WTC11 (cell line): ENCODE data around the gene WNT11. TPM values are rescaled to one million over a fixed set of nuclear protein-coding genes. Genes with fewer than 3 reads are reported as not detected.

Experiments
- CREM ChIP-seq: sonication (generic); formaldehyde crosslinking; IDR thresholded peaks from 2 replicates; pipeline ENCODE4 v1.8.1; 2022; ENCODE audit warnings: mild to moderate bottlenecking, missing genetic modification reagents, moderate library complexity
- GRHL2 ChIP-seq: fragments of 250-450 bp; sonication (Bioruptor Pico); IDR thresholded peaks from 2 replicates; pipeline ENCODE4 v1.8.0; 2022; ENCODE audit warnings: mild to moderate bottlenecking, moderate library complexity; ENCODE audit not compliant: insufficient replicate concordance, severe bottlenecking
- JAZF1 ChIP-seq: fragments of 250-450 bp; sonication (Bioruptor Pico); IDR thresholded peaks from 2 replicates; pipeline ENCODE4 v1.9.0; 2021; ENCODE audit warnings: moderate library complexity, mild to moderate bottlenecking, inconsistent platforms
- NFYB ChIP-seq: sonication (generic); formaldehyde crosslinking; conservative IDR thresholded peaks from 2 replicates; pipeline ENCODE4 v1.8.0; 2022; ENCODE audit warnings: low read depth, missing genetic modification reagents
- PRRX2 ChIP-seq: fragments of 250-450 bp; sonication (Bioruptor Pico); IDR thresholded peaks from 2 replicates; pipeline ENCODE4 v1.8.0; 2021; ENCODE audit warnings: mild to moderate bottlenecking
- SMAD4 ChIP-seq: sonication (generic); formaldehyde crosslinking; IDR thresholded peaks from 2 replicates; pipeline ENCODE4 v1.8.0; 2022; ENCODE audit warnings: mild to moderate bottlenecking, missing genetic modification reagents
- TCF7 ChIP-seq: sonication (generic); formaldehyde crosslinking; IDR thresholded peaks from 2 replicates; pipeline ENCODE4 v1.8.0; 2022; ENCODE audit warnings: mild to moderate bottlenecking, low read depth, missing genetic modification reagents, moderate library complexity
- ZBTB21 ChIP-seq: sonication (generic); formaldehyde crosslinking; IDR thresholded peaks from 2 replicates; pipeline ENCODE4 v1.8.1; 2023; ENCODE audit warnings: mild to moderate bottlenecking, missing genetic modification reagents, borderline replicate concordance
- ZNF138 ChIP-seq: sonication (generic); formaldehyde crosslinking; conservative IDR thresholded peaks from 2 replicates; pipeline ENCODE4 v1.8.1; 2022; ENCODE audit warnings: mild to moderate bottlenecking, moderate library complexity, missing genetic modification reagents
- ZNF396 ChIP-seq: fragments of 250-450 bp; sonication (Bioruptor Pico); IDR thresholded peaks from 2 replicates; pipeline ENCODE4 v1.8.0; 2021; ENCODE audit warnings: mild to moderate bottlenecking, moderate library complexity, borderline replicate concordance
- ZNF416 ChIP-seq: fragments of 250-450 bp; sonication (Bioruptor Pico); IDR thresholded peaks from 2 replicates; pipeline ENCODE4 v1.9.0; 2021; ENCODE audit warnings: mild to moderate bottlenecking, inconsistent platforms
- total RNA-seq: library from RNA; stranded (reverse); gene quantifications from 3 replicates; pipeline ENCODE4 v1.2.3, GENCODE V29; 2021
- TF ChIP-seq, protein P1 (sequence below): sonication (generic); formaldehyde crosslinking; IDR thresholded peaks from 2 replicates; pipeline ENCODE4 v1.8.0; 2022; ENCODE audit warnings: mild to moderate bottlenecking, missing genetic modification reagents
- TF ChIP-seq, protein P2 (sequence below): fragments of 250-450 bp; sonication (Bioruptor Pico); IDR thresholded peaks from 2 replicates; pipeline ENCODE4 v1.9.0; 2021; ENCODE audit warnings: mild to moderate bottlenecking, borderline replicate concordance
- TF ChIP-seq, protein P3 (sequence below): sonication (generic); formaldehyde crosslinking; IDR thresholded peaks from 2 replicates; pipeline ENCODE4 v1.8.1; 2023; ENCODE audit warnings: mild to moderate bottlenecking, missing genetic modification reagents
- TF ChIP-seq, protein P4 (sequence below): sonication (generic); formaldehyde crosslinking; IDR thresholded peaks from 2 replicates; pipeline ENCODE4 v1.8.1; 2023; ENCODE audit warnings: mild to moderate bottlenecking, missing genetic modification reagents
- TF ChIP-seq, protein P5 (sequence below): sonication (generic); formaldehyde crosslinking; IDR thresholded peaks from 2 replicates; pipeline ENCODE4 v1.8.0; 2023; ENCODE audit warnings: missing genetic modification reagents, mild to moderate bottlenecking, borderline replicate concordance
- TF ChIP-seq, protein P6 (sequence below): sonication (generic); formaldehyde crosslinking; IDR thresholded peaks from 2 replicates; pipeline ENCODE4 v1.8.0; 2023; ENCODE audit warnings: missing genetic modification reagents
- TF ChIP-seq, protein P7 (sequence below): fragments of 200-600 bp; IDR thresholded peaks from 2 replicates; pipeline ENCODE4 v1.8.0; 2022; ENCODE audit warnings: antibody characterized with exemption
- TF ChIP-seq, protein P8 (sequence below): sonication (generic); formaldehyde crosslinking; IDR thresholded peaks from 2 replicates; pipeline ENCODE4 v1.8.0; 2022; ENCODE audit warnings: mild to moderate bottlenecking, missing genetic modification reagents

Gene WNT11
- total RNA-seq, 1 experiment from 2014 or later, result 0.79 TPM

DNA sequence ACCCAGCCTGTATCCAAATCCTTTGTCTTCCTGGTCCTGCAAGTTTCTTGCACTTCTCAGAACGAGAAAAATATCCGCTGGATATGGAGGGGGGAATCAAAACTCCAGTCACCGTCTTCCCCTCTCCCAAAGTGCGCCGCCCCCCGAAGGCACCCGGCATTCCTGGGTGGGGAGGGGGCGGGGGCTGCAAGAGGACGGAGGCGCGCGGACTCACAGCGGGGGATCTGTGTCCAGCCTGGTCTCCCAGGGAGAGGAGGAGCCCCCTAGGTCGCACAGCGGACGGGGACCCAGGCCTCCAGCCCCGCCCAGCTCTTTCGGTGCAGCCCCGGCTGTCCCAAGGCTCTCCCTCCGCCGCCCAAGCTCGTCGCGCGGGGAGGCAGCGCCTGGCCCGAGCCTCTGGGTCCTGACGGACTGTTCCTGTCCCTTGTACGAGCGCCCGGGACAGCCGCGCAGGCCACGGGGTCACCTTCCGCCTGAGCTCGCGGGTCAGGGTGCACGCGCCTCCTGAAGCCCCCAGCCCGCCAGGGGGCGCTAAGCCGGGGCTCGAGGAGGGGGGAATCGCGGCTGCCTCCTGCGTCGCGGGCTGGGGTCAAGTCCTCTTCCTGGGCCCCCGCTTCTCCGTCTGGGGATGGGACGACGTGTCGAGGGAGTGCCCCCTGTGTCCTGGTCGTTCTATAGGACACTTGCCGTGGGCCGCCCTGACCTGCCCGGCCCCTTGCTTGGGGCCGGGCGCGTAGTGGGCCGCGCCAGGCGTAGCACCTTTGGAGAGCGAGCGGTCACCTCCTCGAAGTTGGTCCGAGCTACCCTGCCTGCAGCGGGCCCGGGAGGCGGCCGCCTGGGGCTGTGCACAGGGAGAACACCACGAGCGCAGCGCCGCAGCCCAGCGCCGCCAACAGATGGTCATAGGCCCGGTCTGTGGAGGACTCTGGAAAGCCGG lies 2.4 kb upstream of the WNT11 start (continued):
- TF ChIP-seq GRHL2 (CRISPR knock-in tag) (no peak), TCF7 (no peak), SMAD4 (no peak), ZNF396 (CRISPR knock-in tag) (no peak), ZNF416 (CRISPR knock-in tag) (no peak), PRRX2 (no peak), CREM (CRISPR knock-in tag) (no peak), NFYB (no peak), JAZF1 (CRISPR knock-in tag) (no peak), ZBTB21 (CRISPR knock-in tag) (no peak), ZNF138 (CRISPR knock-in tag) (no peak)
- TF ChIP-seq, protein P1, sequence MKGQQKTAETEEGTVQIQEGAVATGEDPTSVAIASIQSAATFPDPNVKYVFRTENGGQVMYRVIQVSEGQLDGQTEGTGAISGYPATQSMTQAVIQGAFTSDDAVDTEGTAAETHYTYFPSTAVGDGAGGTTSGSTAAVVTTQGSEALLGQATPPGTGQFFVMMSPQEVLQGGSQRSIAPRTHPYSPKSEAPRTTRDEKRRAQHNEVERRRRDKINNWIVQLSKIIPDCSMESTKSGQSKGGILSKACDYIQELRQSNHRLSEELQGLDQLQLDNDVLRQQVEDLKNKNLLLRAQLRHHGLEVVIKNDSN, result peak; percentile 39; the same call in 1 of the 2 replicates
- TF ChIP-seq, protein P2, sequence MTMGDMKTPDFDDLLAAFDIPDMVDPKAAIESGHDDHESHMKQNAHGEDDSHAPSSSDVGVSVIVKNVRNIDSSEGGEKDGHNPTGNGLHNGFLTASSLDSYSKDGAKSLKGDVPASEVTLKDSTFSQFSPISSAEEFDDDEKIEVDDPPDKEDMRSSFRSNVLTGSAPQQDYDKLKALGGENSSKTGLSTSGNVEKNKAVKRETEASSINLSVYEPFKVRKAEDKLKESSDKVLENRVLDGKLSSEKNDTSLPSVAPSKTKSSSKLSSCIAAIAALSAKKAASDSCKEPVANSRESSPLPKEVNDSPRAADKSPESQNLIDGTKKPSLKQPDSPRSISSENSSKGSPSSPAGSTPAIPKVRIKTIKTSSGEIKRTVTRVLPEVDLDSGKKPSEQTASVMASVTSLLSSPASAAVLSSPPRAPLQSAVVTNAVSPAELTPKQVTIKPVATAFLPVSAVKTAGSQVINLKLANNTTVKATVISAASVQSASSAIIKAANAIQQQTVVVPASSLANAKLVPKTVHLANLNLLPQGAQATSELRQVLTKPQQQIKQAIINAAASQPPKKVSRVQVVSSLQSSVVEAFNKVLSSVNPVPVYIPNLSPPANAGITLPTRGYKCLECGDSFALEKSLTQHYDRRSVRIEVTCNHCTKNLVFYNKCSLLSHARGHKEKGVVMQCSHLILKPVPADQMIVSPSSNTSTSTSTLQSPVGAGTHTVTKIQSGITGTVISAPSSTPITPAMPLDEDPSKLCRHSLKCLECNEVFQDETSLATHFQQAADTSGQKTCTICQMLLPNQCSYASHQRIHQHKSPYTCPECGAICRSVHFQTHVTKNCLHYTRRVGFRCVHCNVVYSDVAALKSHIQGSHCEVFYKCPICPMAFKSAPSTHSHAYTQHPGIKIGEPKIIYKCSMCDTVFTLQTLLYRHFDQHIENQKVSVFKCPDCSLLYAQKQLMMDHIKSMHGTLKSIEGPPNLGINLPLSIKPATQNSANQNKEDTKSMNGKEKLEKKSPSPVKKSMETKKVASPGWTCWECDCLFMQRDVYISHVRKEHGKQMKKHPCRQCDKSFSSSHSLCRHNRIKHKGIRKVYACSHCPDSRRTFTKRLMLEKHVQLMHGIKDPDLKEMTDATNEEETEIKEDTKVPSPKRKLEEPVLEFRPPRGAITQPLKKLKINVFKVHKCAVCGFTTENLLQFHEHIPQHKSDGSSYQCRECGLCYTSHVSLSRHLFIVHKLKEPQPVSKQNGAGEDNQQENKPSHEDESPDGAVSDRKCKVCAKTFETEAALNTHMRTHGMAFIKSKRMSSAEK, result no peak
- TF ChIP-seq, protein P3, sequence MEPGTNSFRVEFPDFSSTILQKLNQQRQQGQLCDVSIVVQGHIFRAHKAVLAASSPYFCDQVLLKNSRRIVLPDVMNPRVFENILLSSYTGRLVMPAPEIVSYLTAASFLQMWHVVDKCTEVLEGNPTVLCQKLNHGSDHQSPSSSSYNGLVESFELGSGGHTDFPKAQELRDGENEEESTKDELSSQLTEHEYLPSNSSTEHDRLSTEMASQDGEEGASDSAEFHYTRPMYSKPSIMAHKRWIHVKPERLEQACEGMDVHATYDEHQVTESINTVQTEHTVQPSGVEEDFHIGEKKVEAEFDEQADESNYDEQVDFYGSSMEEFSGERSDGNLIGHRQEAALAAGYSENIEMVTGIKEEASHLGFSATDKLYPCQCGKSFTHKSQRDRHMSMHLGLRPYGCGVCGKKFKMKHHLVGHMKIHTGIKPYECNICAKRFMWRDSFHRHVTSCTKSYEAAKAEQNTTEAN (CRISPR knock-in tag), result no peak
- TF ChIP-seq, protein P4, sequence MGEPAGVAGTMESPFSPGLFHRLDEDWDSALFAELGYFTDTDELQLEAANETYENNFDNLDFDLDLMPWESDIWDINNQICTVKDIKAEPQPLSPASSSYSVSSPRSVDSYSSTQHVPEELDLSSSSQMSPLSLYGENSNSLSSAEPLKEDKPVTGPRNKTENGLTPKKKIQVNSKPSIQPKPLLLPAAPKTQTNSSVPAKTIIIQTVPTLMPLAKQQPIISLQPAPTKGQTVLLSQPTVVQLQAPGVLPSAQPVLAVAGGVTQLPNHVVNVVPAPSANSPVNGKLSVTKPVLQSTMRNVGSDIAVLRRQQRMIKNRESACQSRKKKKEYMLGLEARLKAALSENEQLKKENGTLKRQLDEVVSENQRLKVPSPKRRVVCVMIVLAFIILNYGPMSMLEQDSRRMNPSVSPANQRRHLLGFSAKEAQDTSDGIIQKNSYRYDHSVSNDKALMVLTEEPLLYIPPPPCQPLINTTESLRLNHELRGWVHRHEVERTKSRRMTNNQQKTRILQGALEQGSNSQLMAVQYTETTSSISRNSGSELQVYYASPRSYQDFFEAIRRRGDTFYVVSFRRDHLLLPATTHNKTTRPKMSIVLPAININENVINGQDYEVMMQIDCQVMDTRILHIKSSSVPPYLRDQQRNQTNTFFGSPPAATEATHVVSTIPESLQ, result no peak
- TF ChIP-seq, protein P5, sequence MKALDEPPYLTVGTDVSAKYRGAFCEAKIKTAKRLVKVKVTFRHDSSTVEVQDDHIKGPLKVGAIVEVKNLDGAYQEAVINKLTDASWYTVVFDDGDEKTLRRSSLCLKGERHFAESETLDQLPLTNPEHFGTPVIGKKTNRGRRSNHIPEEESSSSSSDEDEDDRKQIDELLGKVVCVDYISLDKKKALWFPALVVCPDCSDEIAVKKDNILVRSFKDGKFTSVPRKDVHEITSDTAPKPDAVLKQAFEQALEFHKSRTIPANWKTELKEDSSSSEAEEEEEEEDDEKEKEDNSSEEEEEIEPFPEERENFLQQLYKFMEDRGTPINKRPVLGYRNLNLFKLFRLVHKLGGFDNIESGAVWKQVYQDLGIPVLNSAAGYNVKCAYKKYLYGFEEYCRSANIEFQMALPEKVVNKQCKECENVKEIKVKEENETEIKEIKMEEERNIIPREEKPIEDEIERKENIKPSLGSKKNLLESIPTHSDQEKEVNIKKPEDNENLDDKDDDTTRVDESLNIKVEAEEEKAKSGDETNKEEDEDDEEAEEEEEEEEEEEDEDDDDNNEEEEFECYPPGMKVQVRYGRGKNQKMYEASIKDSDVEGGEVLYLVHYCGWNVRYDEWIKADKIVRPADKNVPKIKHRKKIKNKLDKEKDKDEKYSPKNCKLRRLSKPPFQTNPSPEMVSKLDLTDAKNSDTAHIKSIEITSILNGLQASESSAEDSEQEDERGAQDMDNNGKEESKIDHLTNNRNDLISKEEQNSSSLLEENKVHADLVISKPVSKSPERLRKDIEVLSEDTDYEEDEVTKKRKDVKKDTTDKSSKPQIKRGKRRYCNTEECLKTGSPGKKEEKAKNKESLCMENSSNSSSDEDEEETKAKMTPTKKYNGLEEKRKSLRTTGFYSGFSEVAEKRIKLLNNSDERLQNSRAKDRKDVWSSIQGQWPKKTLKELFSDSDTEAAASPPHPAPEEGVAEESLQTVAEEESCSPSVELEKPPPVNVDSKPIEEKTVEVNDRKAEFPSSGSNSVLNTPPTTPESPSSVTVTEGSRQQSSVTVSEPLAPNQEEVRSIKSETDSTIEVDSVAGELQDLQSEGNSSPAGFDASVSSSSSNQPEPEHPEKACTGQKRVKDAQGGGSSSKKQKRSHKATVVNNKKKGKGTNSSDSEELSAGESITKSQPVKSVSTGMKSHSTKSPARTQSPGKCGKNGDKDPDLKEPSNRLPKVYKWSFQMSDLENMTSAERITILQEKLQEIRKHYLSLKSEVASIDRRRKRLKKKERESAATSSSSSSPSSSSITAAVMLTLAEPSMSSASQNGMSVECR (CRISPR knock-in tag), result no peak; the same call in 1 of the 2 replicates
- TF ChIP-seq, protein P6, sequence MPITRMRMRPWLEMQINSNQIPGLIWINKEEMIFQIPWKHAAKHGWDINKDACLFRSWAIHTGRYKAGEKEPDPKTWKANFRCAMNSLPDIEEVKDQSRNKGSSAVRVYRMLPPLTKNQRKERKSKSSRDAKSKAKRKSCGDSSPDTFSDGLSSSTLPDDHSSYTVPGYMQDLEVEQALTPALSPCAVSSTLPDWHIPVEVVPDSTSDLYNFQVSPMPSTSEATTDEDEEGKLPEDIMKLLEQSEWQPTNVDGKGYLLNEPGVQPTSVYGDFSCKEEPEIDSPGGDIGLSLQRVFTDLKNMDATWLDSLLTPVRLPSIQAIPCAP (CRISPR knock-in tag), result no peak
- TF ChIP-seq, protein P7, sequence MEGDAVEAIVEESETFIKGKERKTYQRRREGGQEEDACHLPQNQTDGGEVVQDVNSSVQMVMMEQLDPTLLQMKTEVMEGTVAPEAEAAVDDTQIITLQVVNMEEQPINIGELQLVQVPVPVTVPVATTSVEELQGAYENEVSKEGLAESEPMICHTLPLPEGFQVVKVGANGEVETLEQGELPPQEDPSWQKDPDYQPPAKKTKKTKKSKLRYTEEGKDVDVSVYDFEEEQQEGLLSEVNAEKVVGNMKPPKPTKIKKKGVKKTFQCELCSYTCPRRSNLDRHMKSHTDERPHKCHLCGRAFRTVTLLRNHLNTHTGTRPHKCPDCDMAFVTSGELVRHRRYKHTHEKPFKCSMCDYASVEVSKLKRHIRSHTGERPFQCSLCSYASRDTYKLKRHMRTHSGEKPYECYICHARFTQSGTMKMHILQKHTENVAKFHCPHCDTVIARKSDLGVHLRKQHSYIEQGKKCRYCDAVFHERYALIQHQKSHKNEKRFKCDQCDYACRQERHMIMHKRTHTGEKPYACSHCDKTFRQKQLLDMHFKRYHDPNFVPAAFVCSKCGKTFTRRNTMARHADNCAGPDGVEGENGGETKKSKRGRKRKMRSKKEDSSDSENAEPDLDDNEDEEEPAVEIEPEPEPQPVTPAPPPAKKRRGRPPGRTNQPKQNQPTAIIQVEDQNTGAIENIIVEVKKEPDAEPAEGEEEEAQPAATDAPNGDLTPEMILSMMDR, result peak; percentile 90
- TF ChIP-seq, protein P8, sequence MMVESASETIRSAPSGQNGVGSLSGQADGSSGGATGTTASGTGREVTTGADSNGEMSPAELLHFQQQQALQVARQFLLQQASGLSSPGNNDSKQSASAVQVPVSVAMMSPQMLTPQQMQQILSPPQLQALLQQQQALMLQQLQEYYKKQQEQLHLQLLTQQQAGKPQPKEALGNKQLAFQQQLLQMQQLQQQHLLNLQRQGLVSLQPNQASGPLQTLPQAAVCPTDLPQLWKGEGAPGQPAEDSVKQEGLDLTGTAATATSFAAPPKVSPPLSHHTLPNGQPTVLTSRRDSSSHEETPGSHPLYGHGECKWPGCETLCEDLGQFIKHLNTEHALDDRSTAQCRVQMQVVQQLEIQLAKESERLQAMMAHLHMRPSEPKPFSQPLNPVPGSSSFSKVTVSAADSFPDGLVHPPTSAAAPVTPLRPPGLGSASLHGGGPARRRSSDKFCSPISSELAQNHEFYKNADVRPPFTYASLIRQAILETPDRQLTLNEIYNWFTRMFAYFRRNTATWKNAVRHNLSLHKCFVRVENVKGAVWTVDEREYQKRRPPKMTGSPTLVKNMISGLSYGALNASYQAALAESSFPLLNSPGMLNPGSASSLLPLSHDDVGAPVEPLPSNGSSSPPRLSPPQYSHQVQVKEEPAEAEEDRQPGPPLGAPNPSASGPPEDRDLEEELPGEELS (CRISPR knock-in tag), result peak; percentile 90; the same call in 1 of the 2 replicates
